Measurements from ENCODE around the gene RPLP2.

DNA sequence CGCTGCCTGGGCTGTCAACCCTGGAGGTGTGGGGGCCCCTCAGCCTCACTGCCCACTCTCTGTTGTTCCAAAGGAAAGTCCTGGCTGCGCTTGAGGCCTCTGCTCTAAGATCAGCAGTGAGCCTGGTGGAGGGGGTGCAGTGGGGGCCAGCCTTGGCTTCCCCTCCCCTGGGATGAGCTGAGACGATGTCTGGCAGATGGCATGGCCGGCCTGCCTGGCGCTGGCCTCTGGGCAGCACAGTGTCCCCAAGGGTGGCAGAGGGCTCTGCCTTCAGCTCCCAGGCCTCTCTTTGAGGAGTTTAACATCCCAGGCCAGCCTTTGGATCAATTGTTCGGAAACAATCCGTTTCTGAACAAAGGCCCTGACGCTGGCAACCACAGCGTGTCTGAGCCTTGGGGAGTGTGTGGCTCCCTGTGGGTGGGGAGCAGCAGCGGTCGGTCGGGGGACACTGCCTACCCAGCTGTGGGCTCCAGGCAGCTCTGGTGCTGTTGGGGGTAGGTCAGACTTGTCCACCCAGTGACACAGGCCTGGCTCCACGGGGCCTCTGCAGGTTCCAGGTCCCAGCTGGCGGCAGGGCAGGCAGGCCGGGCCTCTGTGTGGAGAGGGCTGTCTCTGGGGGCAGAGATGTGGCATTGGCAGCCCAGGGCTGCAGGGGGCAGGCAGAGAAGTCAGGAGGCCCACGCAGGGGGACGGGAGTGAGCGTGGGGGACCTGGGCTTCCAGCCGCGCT lies 45.0 kb downstream of the RPLP2 start:
- TF ChIP-seq NFIC (IDR thresholded peaks at IDR 0.05) (no peak), YY1 (IDR thresholded peaks at IDR 0.05; ENCODE audit: low read depth) (no peak), EGR1 (IDR thresholded peaks at IDR 0.05) (no peak), EP300 (IDR thresholded peaks at IDR 0.05; ENCODE audit: borderline replicate concordance) (no peak)
- TF ChIP-seq, protein P1, sequence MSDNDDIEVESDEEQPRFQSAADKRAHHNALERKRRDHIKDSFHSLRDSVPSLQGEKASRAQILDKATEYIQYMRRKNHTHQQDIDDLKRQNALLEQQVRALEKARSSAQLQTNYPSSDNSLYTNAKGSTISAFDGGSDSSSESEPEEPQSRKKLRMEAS (IDR thresholded peaks at IDR 0.05) = no peak

Measured in Ishikawa (cell line).